ENCODE measurements around the gene PRPH2. TPM values are rescaled to one million over a fixed set of nuclear protein-coding genes. Genes with fewer than 3 reads are reported as not detected.

Gene PRPH2
- total RNA-seq, 1 donor from 2014 or later: not detected

GRCh38 chr6:42693725-42694323 lies 28.6 kb downstream of the PRPH2 start:
- no peaks in the 10 kb centered on the region for H3K9me3 ChIP-seq
- H3K27me3 ChIP-seq: no peaks in the 10 kb centered on the region
- peaks cover 0 to 35% of the 10 kb centered on the region in 2 donors for H3K36me3 ChIP-seq
- no peak for DNase-seq (ENCODE audit: extremely low spot score in 2 of 2)
- peak overlapping the region; percentile 36 for H3K27ac ChIP-seq
- no peak for TF ChIP-seq POLR2A (IDR thresholded peaks at IDR 0.05)
- no peak for TF ChIP-seq POLR2AphosphoS5 (IDR thresholded peaks at IDR 0.05; ENCODE audit: insufficient read depth in 1 of 2, low read depth in 1 of 2)
- TF ChIP-seq CTCF (IDR thresholded peaks at IDR 0.05): no peak
- H3K4me3 ChIP-seq: no peak overlapping the region
- intact Hi-C loops (cut with DNase I): no loop called here
- peaks cover 19% of the 10 kb centered on the region for H3K4me1 ChIP-seq

GRCh38 chr6:42692137-42692911 lies 30.1 kb downstream of the PRPH2 start:
- TF ChIP-seq CTCF (IDR thresholded peaks at IDR 0.05): no peak
- TF ChIP-seq POLR2A (IDR thresholded peaks at IDR 0.05): no peak
- peak in 1 of 2 donors; percentile 43 for TF ChIP-seq POLR2AphosphoS5 (IDR thresholded peaks at IDR 0.05; ENCODE audit: insufficient read depth in 1 of 2, low read depth in 1 of 2)
- no peak for DNase-seq (ENCODE audit: extremely low spot score in 2 of 2)
- peaks cover 19% of the 10 kb centered on the region for H3K4me1 ChIP-seq
- peak overlapping the region; percentile 20 for H3K27ac ChIP-seq
- no peaks in the 10 kb centered on the region for H3K9me3 ChIP-seq
- H3K4me3 ChIP-seq: no peak overlapping the region
- peaks cover 0 to 50% of the 10 kb centered on the region in 2 donors for H3K36me3 ChIP-seq
- H3K27me3 ChIP-seq: no peaks in the 10 kb centered on the region
- intact Hi-C loops (cut with DNase I): no loop called here

- H3K27ac ChIP-seq: no peak overlapping the region
Measured at GRCh38 chr6:42690872-42691271, 31.5 kb downstream of the PRPH2 start.

DNA sequence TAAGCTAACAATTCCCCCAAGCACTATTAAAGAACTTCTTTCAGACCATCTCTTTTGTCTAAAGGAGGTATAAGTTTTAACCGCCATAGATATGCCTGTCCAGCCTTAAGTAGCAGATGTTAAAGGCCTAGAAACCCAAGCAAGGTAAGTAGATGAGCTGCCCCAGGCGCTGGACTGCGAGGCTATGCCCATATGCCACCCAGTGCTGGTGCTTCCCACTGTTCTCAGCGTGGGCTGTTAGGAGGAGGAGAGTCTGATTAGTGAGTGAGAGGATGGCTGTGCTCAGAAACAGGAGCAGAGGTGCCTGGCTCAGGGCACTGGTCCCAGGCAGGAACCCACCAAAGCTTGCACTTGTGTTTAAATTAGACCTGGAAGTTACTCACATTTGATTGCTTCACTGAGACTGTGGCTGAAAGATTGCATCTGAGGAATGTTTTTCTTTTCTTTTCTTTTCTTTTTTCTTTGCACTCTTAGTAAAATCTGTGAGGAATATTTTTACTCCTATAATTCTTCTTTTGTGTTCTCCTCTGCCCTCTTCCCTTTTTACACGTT lies 32.2 kb downstream of the PRPH2 start:
- DNase-seq (ENCODE audit: extremely low spot score in 2 of 2): no peak
- Histone ChIP-seq H3K27ac (no peak overlapping the region), H3K27me3 (no peaks in the 10 kb centered on the region), H3K9me3 (no peaks in the 10 kb centered on the region), H3K36me3 (peaks cover 0 to 65% of the 10 kb centered on the region in 2 donors), H3K4me3 (no peak overlapping the region), H3K4me1 (peaks cover 19% of the 10 kb centered on the region)
- intact Hi-C loops (cut with DNase I): no loop called here
- TF ChIP-seq CTCF (IDR thresholded peaks at IDR 0.05): no peak
- no peak for TF ChIP-seq POLR2AphosphoS5 (IDR thresholded peaks at IDR 0.05; ENCODE audit: insufficient read depth in 1 of 2, low read depth in 1 of 2)
- TF ChIP-seq POLR2A (IDR thresholded peaks at IDR 0.05): no peak

More at GRCh38 chr6:42690872-42691271, 31.5 kb downstream of the PRPH2 start:
- TF ChIP-seq POLR2A (IDR thresholded peaks at IDR 0.05): no peak
- no peak for TF ChIP-seq POLR2AphosphoS5 (IDR thresholded peaks at IDR 0.05; ENCODE audit: insufficient read depth in 1 of 2, low read depth in 1 of 2)
- no peak for TF ChIP-seq CTCF (IDR thresholded peaks at IDR 0.05)
- intact Hi-C loops (cut with DNase I): no loop called here
- Histone ChIP-seq H3K4me1 (peaks cover 19% of the 10 kb centered on the region), H3K9me3 (no peaks in the 10 kb centered on the region), H3K36me3 (peaks cover 0 to 60% of the 10 kb centered on the region in 2 donors), H3K4me3 (no peak overlapping the region), H3K27me3 (no peaks in the 10 kb centered on the region)
- DNase-seq (ENCODE audit: extremely low spot score in 2 of 2): no peak
